Lower lobe of right lung (tissue), 2 donors: Measurements from ENCODE around the gene TLCD1. TPM values are rescaled to one million over a fixed set of nuclear protein-coding genes. Genes with fewer than 3 reads are reported as not detected.
A peak's percentile ranks its signal among the peaks of the same experiment; 100 is the strongest.

Experiments
- ATAC-seq, 2 donors: fragments of 200-7000 bp; cut with Tn5 transposase; one replicate each; pipeline ENCODE4 v1.9.1; 2020 to 2022; ENCODE audit warnings: mild to moderate bottlenecking in 2 of 2, moderate library complexity in 2 of 2
- DNase-seq: peaks from one replicate; pipeline ENCODE4 v3.0.0-alpha.2; 2020
- H3K27ac ChIP-seq: fragments of 200-600 bp; one replicate; pipeline ENCODE4 v1.8.0; 2022
- H3K27me3 ChIP-seq: fragments of 200-600 bp; one replicate; pipeline ENCODE4 v1.8.0; 2022; ENCODE audit warnings: low read depth
- H3K36me3 ChIP-seq: fragments of 200-600 bp; one replicate; pipeline ENCODE4 v1.8.0; 2022; ENCODE audit warnings: mild to moderate bottlenecking
- H3K4me1 ChIP-seq: fragments of 200-600 bp; one replicate; pipeline ENCODE4 v1.8.0; 2022
- H3K4me3 ChIP-seq: fragments of 200-600 bp; one replicate; pipeline ENCODE4 v1.8.0; 2022; ENCODE audit warnings: mild to moderate bottlenecking
- H3K9me3 ChIP-seq: fragments of 200-600 bp; one replicate; pipeline ENCODE4 v1.8.0; 2022
- CTCF ChIP-seq: fragments of 200-600 bp; IDR thresholded peaks from one replicate; pipeline ENCODE4 v1.8.0; 2022; ENCODE audit warnings: antibody characterized with exemption, mild to moderate bottlenecking
- intact Hi-C: fragments of 100-400 bp; cut with DNase I; formaldehyde crosslinking; loops from one replicate; pipeline ENCODE4 v1.11.0; 2022
- total RNA-seq: library from RNA; stranded (reverse); fragmentation: NEBNext Ultra II Directional; extraction: Animal tissue kit (Norgen Biotek cat#: 25700); gene quantifications from one replicate; pipeline ENCODE4 v1.2.1, GENCODE V29; 2021
- donor health status: DM: no; HTN: yes; CAD: no; lungs with severe emphysema.

TLCD1 gene
- total RNA-seq, 1 donor from 2014 or later = 19.8 TPM

- H3K9me3 ChIP-seq = no peaks in the 10 kb centered on the region
- no peak overlapping the region for H3K4me3 ChIP-seq
- intact Hi-C loops = loop anchor here (10.0 kb wide), 1 partner anchor 152 kb away; no protein-coding TSS in a partner anchor
- DNase-seq (no peak), ATAC-seq (peak in 1 of 2 donors; percentile 31)
- no peak for TF ChIP-seq CTCF
- H3K36me3 ChIP-seq = peaks cover 57% of the 10 kb centered on the region
- no peaks in the 10 kb centered on the region for H3K27me3 ChIP-seq
- peaks cover 38% of the 10 kb centered on the region for H3K4me1 ChIP-seq
- H3K27ac ChIP-seq = no peak overlapping the region
Observed at GRCh38 chr17:28763137-28763799, 37.2 kb upstream of the TLCD1 start.

GRCh38 chr17:28760601-28761562, 34.8 kb upstream of the TLCD1 start:
- TF ChIP-seq CTCF = no peak
- peak; percentile 69 to 72 for ATAC-seq
- no peak overlapping the region for H3K4me3 ChIP-seq
- peaks cover 38% of the 10 kb centered on the region for H3K4me1 ChIP-seq
- H3K36me3 ChIP-seq = peaks cover 64% of the 10 kb centered on the region
- H3K27ac ChIP-seq = peak overlapping the region; percentile 29
- H3K27me3 ChIP-seq = no peaks in the 10 kb centered on the region
- no peaks in the 10 kb centered on the region for H3K9me3 ChIP-seq
- intact Hi-C loops = loop anchor here (10.0 kb wide), 1 partner anchor 154 kb away; no protein-coding TSS in a partner anchor
- DNase-seq = peak; percentile 89

GRCh38 chr17:28759256-28759865, 33.3 kb upstream of the TLCD1 start:
- no peaks in the 10 kb centered on the region for H3K9me3 ChIP-seq
- no peak for TF ChIP-seq CTCF
- no peaks in the 10 kb centered on the region for H3K27me3 ChIP-seq
- no peak overlapping the region for H3K27ac ChIP-seq
- no peak for ATAC-seq
- peaks cover 38% of the 10 kb centered on the region for H3K4me1 ChIP-seq
- no peak for DNase-seq
- no peak overlapping the region for H3K4me3 ChIP-seq
- intact Hi-C loops = no loop called here
- peaks cover 49% of the 10 kb centered on the region for H3K36me3 ChIP-seq

- no peak for TF ChIP-seq CTCF
- intact Hi-C loops = no loop called here
- ATAC-seq (peak in 1 of 2 donors; percentile 8), DNase-seq (no peak)
- Histone ChIP-seq H3K36me3 (peaks cover 47% of the 10 kb centered on the region), H3K4me3 (no peak overlapping the region), H3K27ac (no peak overlapping the region), H3K27me3 (no peaks in the 10 kb centered on the region), H3K4me1 (peaks cover 31% of the 10 kb centered on the region), H3K9me3 (no peaks in the 10 kb centered on the region)
Observed at GRCh38 chr17:28758411-28759121, 32.5 kb upstream of the TLCD1 start.
